Pancreas (tissue), 10 donors: ENCODE measurements around the gene TFF3. TPM values are rescaled to one million over a fixed set of nuclear protein-coding genes. Genes with fewer than 3 reads are reported as not detected.

Experiments
- ATAC-seq, 4 donors: fragments of 200-7000 bp; cut with Tn5 transposase; one replicate each; pipeline versions ENCODE4 v1.8.0 to v1.9.1; 2020; ENCODE audit warnings: mild to moderate bottlenecking in 4 of 4, moderate library complexity in 4 of 4
- DNase-seq, 6 donors: peaks; one replicate each; pipeline ENCODE4 v3.0.0-alpha.2; 2020
- FAIRE-seq: peaks from 2 replicates; lab custom pipeline; 2012; peaks lifted over from hg19 to GRCh38; lab: Jason Lieb, UNC
- H3K27ac ChIP-seq, 4 donors: fragments of 200-600 bp; sonication (generic); 1 replicate in 3 of 4; 2 replicates in 1 of 4; pipeline versions ENCODE4 v1.5.0 to v1.8.0; 2020
- H3K27me3 ChIP-seq, 4 donors: fragments of 200-600 bp; one replicate each; pipeline ENCODE4 v1.8.0; 2021
- H3K36me3 ChIP-seq, 3 donors: fragments of 200-600 bp; sonication (generic) in 1 of 3; one replicate each; pipeline versions ENCODE4 v1.5.0 to v1.8.0; 2020 to 2021
- H3K4me1 ChIP-seq, 3 donors: fragments of 200-600 bp; one replicate each; pipeline ENCODE4 v1.8.0; 2021
- H3K4me3 ChIP-seq, 4 donors: fragments of 200-600 bp; sonication (generic) in 2 of 4; one replicate each; pipeline versions ENCODE4 v1.5.0 to v1.8.0; 2020 to 2021
- H3K9me3 ChIP-seq, 4 donors: fragments of 200-600 bp; one replicate each; pipeline ENCODE4 v1.8.0; 2021
- WGBS, 2 donors: extraction: QIAGEN DNeasy Blood & Tissue Kit; methylation state at CpG; one replicate each; pipeline ENCODE4 v1.1.7; 2013; 5-methylcytosine and 5-hydroxymethylcytosine counted together
- intact Hi-C, 3 donors: fragments of 100-400 bp; cut with DNase I; formaldehyde crosslinking; loops; one replicate each; pipeline versions ENCODE4 v1.11.1 to v1.14.2; 2022
- polyA plus RNA-seq, 2 donors: library from polyadenylated mRNA; stranded (reverse); fragments of 200-250 nt; gene quantifications; one replicate each; pipeline ENCODE4 v1.2.3, GENCODE V29; 2013
- total RNA-seq, 6 donors: library from RNA; stranded (reverse); fragmentation: NEBNext Ultra II Directional in 4 of 6; extraction: Animal tissue kit (Norgen Biotek cat#: 25700) in 4 of 6; gene quantifications; one replicate each; pipeline versions ENCODE4 v1.2.1 to v1.2.4, GENCODE V29; 2021 to 2023
- TF ChIP-seq, protein P1 (sequence below), 4 donors: fragments of 200-600 bp; sonication (generic) in 3 of 4; IDR thresholded peaks; one replicate each; pipeline versions ENCODE4 v1.5.0 to v1.8.0; 2021; ENCODE audit warnings: antibody characterized with exemption in 4 of 4
- donor health status: healthy with polysubstance abuse.
- donor health status: DM: no; HTN: no; CAD: no; lungs with moderate emphysema.
- donor health status: DM: no; HTN: no; CAD: no.
- donor health status: control.
- donor health status: control.
- donor health status: Bipolar disorder and iron deficiency.
- donor health status: DM: yes; HTN: yes; CAD: no.
- donor health status: DM: no; HTN: no; CAD: no.
- donor health status: DM: no; HTN: no; CAD: no.
- donor health status: DM: yes; HTN: yes; CAD: no.

The TFF3 gene
- total and polyA plus RNA-seq, 8 donors: 5.9 to 51.9 (median 11.3) TPM

GRCh38 chr21:42308161-42308913, 6.9 kb downstream of the TFF3 start:
- no peaks in the 10 kb centered on the region for H3K9me3 ChIP-seq
- H3K27ac ChIP-seq: no peak overlapping the region
- TF ChIP-seq, protein P1, sequence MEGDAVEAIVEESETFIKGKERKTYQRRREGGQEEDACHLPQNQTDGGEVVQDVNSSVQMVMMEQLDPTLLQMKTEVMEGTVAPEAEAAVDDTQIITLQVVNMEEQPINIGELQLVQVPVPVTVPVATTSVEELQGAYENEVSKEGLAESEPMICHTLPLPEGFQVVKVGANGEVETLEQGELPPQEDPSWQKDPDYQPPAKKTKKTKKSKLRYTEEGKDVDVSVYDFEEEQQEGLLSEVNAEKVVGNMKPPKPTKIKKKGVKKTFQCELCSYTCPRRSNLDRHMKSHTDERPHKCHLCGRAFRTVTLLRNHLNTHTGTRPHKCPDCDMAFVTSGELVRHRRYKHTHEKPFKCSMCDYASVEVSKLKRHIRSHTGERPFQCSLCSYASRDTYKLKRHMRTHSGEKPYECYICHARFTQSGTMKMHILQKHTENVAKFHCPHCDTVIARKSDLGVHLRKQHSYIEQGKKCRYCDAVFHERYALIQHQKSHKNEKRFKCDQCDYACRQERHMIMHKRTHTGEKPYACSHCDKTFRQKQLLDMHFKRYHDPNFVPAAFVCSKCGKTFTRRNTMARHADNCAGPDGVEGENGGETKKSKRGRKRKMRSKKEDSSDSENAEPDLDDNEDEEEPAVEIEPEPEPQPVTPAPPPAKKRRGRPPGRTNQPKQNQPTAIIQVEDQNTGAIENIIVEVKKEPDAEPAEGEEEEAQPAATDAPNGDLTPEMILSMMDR (IDR thresholded peaks at IDR 0.05): no peak
- 83 to 91% methylated on average over 17 of the region's 17 CpGs for WGBS, 2 donors
- FAIRE-seq: no peak
- H3K4me3 ChIP-seq: no peak overlapping the region
- H3K4me1 ChIP-seq: peaks cover 0 to 10% (median 8%) of the 10 kb centered on the region in 3 donors
- no peaks in the 10 kb centered on the region for H3K27me3 ChIP-seq
- DNase-seq: no peak
- ATAC-seq: no peak
- intact Hi-C loops: no loop called here
- H3K36me3 ChIP-seq: no peaks in the 10 kb centered on the region

DNA sequence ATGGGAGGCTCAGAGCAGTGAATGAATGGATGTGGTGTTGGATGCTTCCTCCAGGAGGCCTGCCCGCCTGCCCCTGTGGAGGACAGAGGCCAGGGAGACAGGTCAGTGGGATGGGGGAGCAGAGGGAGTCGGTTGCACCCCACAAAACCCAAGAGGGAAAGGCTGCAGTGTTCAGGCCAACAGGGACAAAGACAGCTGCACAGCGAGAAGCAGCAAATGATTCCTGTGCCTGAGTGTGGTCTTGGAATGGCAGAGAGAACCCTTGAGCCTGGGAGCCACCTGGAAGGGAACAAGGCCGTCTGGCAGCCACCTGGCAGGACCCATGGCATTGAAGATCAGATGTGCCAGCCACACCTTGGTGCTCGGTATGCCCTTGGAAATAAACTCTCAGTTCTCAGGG, 8.1 kb downstream of the TFF3 start:
- Histone ChIP-seq H3K4me1 (peaks cover 0 to 7% (median 4%) of the 10 kb centered on the region in 3 donors), H3K36me3 (no peaks in the 10 kb centered on the region), H3K9me3 (no peaks in the 10 kb centered on the region), H3K4me3 (no peak overlapping the region), H3K27me3 (no peaks in the 10 kb centered on the region), H3K27ac (no peak overlapping the region)
- DNase-seq (no peak), FAIRE-seq (no peak), ATAC-seq (peak in 1 of 4 donors; percentile 69)
- WGBS, 2 donors: 59 to 60% methylated on average over 5 of the region's 5 CpGs
- TF ChIP-seq, protein P1 (IDR thresholded peaks at IDR 0.05): no peak
- intact Hi-C loops: no loop called here

GRCh38 chr21:42306366-42307035, 8.7 kb downstream of the TFF3 start:
- no peak overlapping the region for H3K27ac ChIP-seq
- H3K9me3 ChIP-seq: no peaks in the 10 kb centered on the region
- peaks cover 0 to 7% (median 0%) of the 10 kb centered on the region in 3 donors for H3K4me1 ChIP-seq
- no peak for DNase-seq
- intact Hi-C loops: no loop called here
- 82 to 86% methylated on average over 17 of the region's 17 CpGs for WGBS, 2 donors
- FAIRE-seq: no peak
- H3K4me3 ChIP-seq: no peak overlapping the region
- H3K36me3 ChIP-seq: no peaks in the 10 kb centered on the region
- ATAC-seq: no peak
- TF ChIP-seq, protein P1 (IDR thresholded peaks at IDR 0.05): no peak
- H3K27me3 ChIP-seq: no peaks in the 10 kb centered on the region

GRCh38 chr21:42305707-42306147, 9.5 kb downstream of the TFF3 start:
- Histone ChIP-seq H3K27ac (no peak overlapping the region), H3K36me3 (no peaks in the 10 kb centered on the region), H3K4me1 (peaks cover 0 to 7% (median 0%) of the 10 kb centered on the region in 3 donors), H3K4me3 (no peak overlapping the region), H3K27me3 (no peaks in the 10 kb centered on the region), H3K9me3 (no peaks in the 10 kb centered on the region)
- no peak for FAIRE-seq
- 92 to 96% methylated on average over 33 of the region's 33 CpGs for WGBS, 2 donors
- ATAC-seq: no peak
- TF ChIP-seq, protein P1 (IDR thresholded peaks at IDR 0.05): no peak
- no peak for DNase-seq
- intact Hi-C loops: no loop called here
